ENCODE results near the gene ZNF37A. TPM values are rescaled to one million over a fixed set of nuclear protein-coding genes. Genes with fewer than 3 reads are reported as not detected.
"Not testable (repeated sequence)": the region's sequence is repeated elsewhere in the genome, so short reads cannot be mapped to it uniquely, and the experiment has no call there.

Gene ZNF37A
- total RNA-seq, 1 experiment from 2014 or later: 8.6 TPM

GRCh38 chr10:38054361-38054797 is 39.8 kb upstream of the ZNF37A start:
- Mint-ChIP-seq H3K4me3 (ENCODE audit: low read depth, unreplicated experiment) (no peak overlapping the region), H3K36me3 (ENCODE audit: insufficient read depth, unreplicated experiment) (peaks cover 24% of the 10 kb centered on the region), H3K27me3 (ENCODE audit: unreplicated experiment) (no peaks in the 10 kb centered on the region), H3K27ac (ENCODE audit: unreplicated experiment) (peak overlapping the region; percentile 34), H3K9me3 (ENCODE audit: low read depth, unreplicated experiment) (peaks cover 26% of the 10 kb centered on the region), H3K4me1 (ENCODE audit: low read depth, unreplicated experiment) (no peaks in the 10 kb centered on the region)
- BruUV-seq (replicated peaks): no TSS peak
- no peak for TF ChIP-seq CTCF (IDR thresholded peaks at IDR 0.05; ENCODE audit: unreplicated experiment)
- intact Hi-C loops (cut with micrococcal nuclease; ENCODE audit: unreplicated experiment): no loop called here
- DNase-seq: no peak
- CTCF ChIA-PET: no interaction called here

GRCh38 chr10:38055274-38055894 is 38.8 kb upstream of the ZNF37A start:
- H3K4me1 Mint-ChIP-seq (ENCODE audit: low read depth, unreplicated experiment); H3K4me3 Mint-ChIP-seq (ENCODE audit: low read depth, unreplicated experiment); H3K27ac Mint-ChIP-seq (ENCODE audit: unreplicated experiment); DNase-seq; BruUV-seq (replicated peaks); intact Hi-C loops (cut with micrococcal nuclease; ENCODE audit: unreplicated experiment); H3K27me3 Mint-ChIP-seq (ENCODE audit: unreplicated experiment); CTCF ChIA-PET: not testable (repeated sequence)
- peaks cover 24% of the 10 kb centered on the region for H3K36me3 Mint-ChIP-seq (ENCODE audit: insufficient read depth, unreplicated experiment)
- H3K9me3 Mint-ChIP-seq (ENCODE audit: low read depth, unreplicated experiment): peaks cover 27% of the 10 kb centered on the region

- H3K27ac Mint-ChIP-seq (ENCODE audit: unreplicated experiment); CTCF ChIA-PET; H3K4me3 Mint-ChIP-seq (ENCODE audit: low read depth, unreplicated experiment); intact Hi-C loops (cut with micrococcal nuclease; ENCODE audit: unreplicated experiment); H3K27me3 Mint-ChIP-seq (ENCODE audit: unreplicated experiment); H3K36me3 Mint-ChIP-seq (ENCODE audit: insufficient read depth, unreplicated experiment); H3K4me1 Mint-ChIP-seq (ENCODE audit: low read depth, unreplicated experiment); DNase-seq; BruUV-seq (replicated peaks); H3K9me3 Mint-ChIP-seq (ENCODE audit: low read depth, unreplicated experiment): not testable (repeated sequence)
Measured at GRCh38 chr10:38069663-38070062, 24.5 kb upstream of the ZNF37A start.

GRCh38 chr10:38070501-38070900 is 23.6 kb upstream of the ZNF37A start:
- Mint-ChIP-seq H3K4me1 (ENCODE audit: low read depth, unreplicated experiment) (no peaks in the 10 kb centered on the region), H3K27ac (ENCODE audit: unreplicated experiment) (no peak overlapping the region), H3K4me3 (ENCODE audit: low read depth, unreplicated experiment) (no peak overlapping the region), H3K27me3 (ENCODE audit: unreplicated experiment) (no peaks in the 10 kb centered on the region), H3K9me3 (ENCODE audit: low read depth, unreplicated experiment) (peaks cover 3% of the 10 kb centered on the region), H3K36me3 (ENCODE audit: insufficient read depth, unreplicated experiment) (no peaks in the 10 kb centered on the region)
- DNase-seq: no peak
- no TSS peak for BruUV-seq (replicated peaks)
- CTCF ChIA-PET: no interaction called here
- no peak for TF ChIP-seq CTCF (IDR thresholded peaks at IDR 0.05; ENCODE audit: unreplicated experiment)
- intact Hi-C loops (cut with micrococcal nuclease; ENCODE audit: unreplicated experiment): no loop called here

GRCh38 chr10:38072552-38072951 is 21.6 kb upstream of the ZNF37A start:
- Mint-ChIP-seq H3K4me3 (ENCODE audit: low read depth, unreplicated experiment) (no peak overlapping the region), H3K27me3 (ENCODE audit: unreplicated experiment) (no peaks in the 10 kb centered on the region), H3K27ac (ENCODE audit: unreplicated experiment) (no peak overlapping the region), H3K36me3 (ENCODE audit: insufficient read depth, unreplicated experiment) (no peaks in the 10 kb centered on the region), H3K4me1 (ENCODE audit: low read depth, unreplicated experiment) (no peaks in the 10 kb centered on the region), H3K9me3 (ENCODE audit: low read depth, unreplicated experiment) (peaks cover 5% of the 10 kb centered on the region)
- BruUV-seq (replicated peaks): no TSS peak
- CTCF ChIA-PET: no interaction called here
- intact Hi-C loops (cut with micrococcal nuclease; ENCODE audit: unreplicated experiment): no loop called here
- TF ChIP-seq CTCF (IDR thresholded peaks at IDR 0.05; ENCODE audit: unreplicated experiment): no peak
- no peak for DNase-seq

Measured in Calu3 (cell line).